GM12873 (cell line): ENCODE measurements around the gene SEMA3G.

Experiments used
- CTCF ChIP-seq: IDR thresholded peaks from 2 replicates; pipeline ENCODE4 v1.5.1; 2012; ENCODE audit warnings: low read depth, mild to moderate bottlenecking, moderate library complexity, low read length, control low read depth; ENCODE audit not compliant: insufficient read depth; ENCODE audit errors: missing control alignments

The SEMA3G gene

DNA sequence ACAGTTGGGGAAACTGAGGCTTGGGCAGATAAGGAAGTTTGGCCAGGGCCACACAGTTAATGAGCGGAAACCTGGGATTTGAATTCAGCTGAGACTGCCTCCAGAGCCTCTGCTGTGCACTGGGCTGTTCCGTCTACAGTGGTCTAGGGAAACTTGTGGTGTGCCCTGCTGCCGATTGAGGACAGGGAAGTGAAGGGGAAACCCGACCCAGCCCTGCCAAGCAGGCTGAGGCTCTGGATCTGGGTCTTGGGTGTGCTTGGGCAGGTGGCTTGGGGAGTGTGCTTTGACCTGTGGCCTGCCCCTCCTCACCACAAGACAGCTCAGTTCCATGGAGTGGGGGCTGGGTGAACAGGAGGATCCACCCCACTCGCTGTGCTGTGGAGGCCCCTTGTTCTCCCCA is 28.1 kb upstream of the SEMA3G start:
- no peak for TF ChIP-seq CTCF

- no peak for TF ChIP-seq CTCF
Observed at GRCh38 chr3:52472239-52473000, 27.5 kb upstream of the SEMA3G start.

GRCh38 chr3:52471371-52472238 is 26.7 kb upstream of the SEMA3G start:
- peak; percentile 84 for TF ChIP-seq CTCF

- TF ChIP-seq CTCF: no peak
Observed at GRCh38 chr3:52470920-52471319, 26.0 kb upstream of the SEMA3G start.

- TF ChIP-seq CTCF: no peak
Observed at GRCh38 chr3:52469001-52469400, 24.1 kb upstream of the SEMA3G start.

DNA sequence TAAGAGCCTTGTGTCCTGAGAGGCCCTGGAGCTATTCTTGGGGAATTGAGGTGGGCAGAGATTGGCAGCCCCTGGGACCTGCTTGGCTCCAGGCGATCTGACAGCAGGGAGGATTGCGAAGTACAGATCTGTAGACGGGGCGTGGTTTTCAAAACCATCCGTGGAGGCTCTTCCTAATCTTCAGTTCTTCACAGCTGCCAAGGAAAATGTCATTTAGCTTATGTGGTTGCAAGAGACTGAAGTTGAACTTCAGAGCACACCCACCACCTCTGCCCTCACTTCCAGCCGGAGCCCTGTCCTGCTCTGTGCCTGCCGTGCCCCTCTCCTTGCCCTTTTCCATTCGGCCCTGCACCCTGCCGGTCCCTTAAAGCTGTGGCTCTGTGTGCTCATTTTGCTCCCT is 23.4 kb upstream of the SEMA3G start:
- TF ChIP-seq CTCF: no peak

DNA sequence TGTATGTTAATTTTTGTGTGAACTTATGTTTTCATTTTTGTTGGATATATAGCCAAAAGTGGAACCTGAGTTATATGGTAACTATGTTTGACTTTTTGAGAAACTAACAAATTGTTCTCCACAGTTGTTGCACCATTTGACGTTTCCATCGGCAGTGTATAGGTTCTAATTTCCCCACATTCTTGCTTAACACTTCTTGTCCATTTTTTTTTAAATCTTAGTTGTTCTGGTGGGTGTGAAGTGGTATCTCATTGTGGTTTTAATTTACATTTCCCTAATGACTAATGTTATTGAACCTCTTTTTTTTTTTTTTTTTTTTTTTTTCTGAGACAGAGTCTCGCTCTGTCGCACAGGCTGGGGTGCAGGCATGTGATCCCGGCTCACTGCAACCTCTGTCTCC is 18.5 kb upstream of the SEMA3G start:
- TF ChIP-seq CTCF: no peak
